HepG2 (cell line): ENCODE data around the gene KNL1. TPM values are rescaled to one million over a fixed set of nuclear protein-coding genes. Genes with fewer than 3 reads are reported as not detected.

Experiments used
- ATAC-seq: fragments of 200-7000 bp; cut with Tn5 transposase; 3 replicates; pipeline ENCODE4 v1.9.1; 2020; ENCODE audit warnings: mild to moderate bottlenecking, moderate library complexity
- BruUV-seq: library from RNA; stranded (reverse); fragments of 400-500 nt; replicated peaks from 2 replicates; lab custom pipeline; 2021; lab: Mats Ljungman, UMichigan
- CTCF ChIA-PET: fragments of 300-600 bp; formaldehyde crosslinking; extraction: SDS; loops from one replicate; lab custom pipeline; 2021; ENCODE audit warnings: low total read pairs, inconsistent platforms, low intra/inter-chr PET ratio; lab: Yijun Ruan, JAX
- POLR2A ChIA-PET: fragments of 350-600 bp; sonication (Branson Sonifier 250); formaldehyde crosslinking; loops from one replicate; lab custom pipeline; 2020; ENCODE audit warnings: antibody characterized with exemption, inconsistent platforms; lab: Yijun Ruan, JAX
- DNase-seq: peaks from one replicate; pipeline ENCODE4 v3.0.0-alpha.2; 2015; ENCODE audit warnings: low spot score
- FAIRE-seq: peaks from 3 replicates; lab custom pipeline; 2011; peaks lifted over from hg19 to GRCh38; lab: Jason Lieb, UNC
- H2AFZ ChIP-seq: one replicate; pipeline ENCODE4 v1.6.1; 2011; ENCODE audit warnings: low read length, inconsistent platforms
- H3K27ac ChIP-seq: fragments of 300-600 bp; 3 replicates; pipeline ENCODE4 v1.8.0; 2011; ENCODE audit warnings: mixed run types, mild to moderate bottlenecking, mixed read lengths, low read length, inconsistent platforms; ENCODE audit not compliant: insufficient read depth; ENCODE audit errors: extremely low read length
- H3K27me3 ChIP-seq, 2 experiments: fragments of 200-600 bp in 1 of 2; 2 replicates in 1 of 2; 3 replicates in 1 of 2; pipeline versions ENCODE4 v1.6.0 to v1.8.0; 2011; ENCODE audit warnings: low read length in 2 of 2, mild to moderate bottlenecking in 2 of 2, moderate library complexity in 2 of 2, inconsistent platforms in 1 of 2; ENCODE audit not compliant: insufficient read depth in 2 of 2, control insufficient read depth in 1 of 2
- H3K36me3 ChIP-seq, 2 experiments: fragments of 200-600 bp in 1 of 2; replicated peaks in 1 of 2; 2 replicates in 1 of 2; 3 replicates in 1 of 2; pipeline versions ENCODE4 v1.5.1 to v1.8.0; 2011; ENCODE audit warnings: low read length in 2 of 2, inconsistent platforms in 1 of 2; ENCODE audit not compliant: insufficient read depth in 2 of 2, control insufficient read depth in 1 of 2
- H3K4me1 ChIP-seq: 2 replicates; pipeline ENCODE4 v1.5.1; 2012; ENCODE audit warnings: low read length, inconsistent platforms; ENCODE audit not compliant: insufficient read depth
- H3K4me2 ChIP-seq: 2 replicates; pipeline ENCODE4 v1.6.0; 2011; ENCODE audit warnings: low read depth, low read length, inconsistent platforms
- H3K4me3 ChIP-seq, 3 experiments: fragments of 200-600 bp in 1 of 3; sonication (generic), shearing (Covaris generic) in 1 of 3; replicated peaks in 1 of 3; 2 replicates each; pipeline ENCODE4 v1.5.1; 2011 to 2016; ENCODE audit warnings: low read length in 3 of 3, inconsistent platforms in 2 of 3, low read depth in 2 of 3, mild to moderate bottlenecking in 2 of 3, control low read depth in 1 of 3, mixed read lengths in 1 of 3; ENCODE audit not compliant: insufficient read depth in 1 of 3
- H3K79me2 ChIP-seq: one replicate; pipeline ENCODE4 v1.6.1; 2011; ENCODE audit warnings: low read length, inconsistent platforms; ENCODE audit not compliant: insufficient read depth
- H3K9ac ChIP-seq: 2 replicates; pipeline ENCODE4 v1.6.0; 2011; ENCODE audit warnings: mild to moderate bottlenecking, low read depth, low read length, inconsistent platforms; ENCODE audit not compliant: insufficient read depth
- H3K9me3 ChIP-seq: 2 replicates; pipeline ENCODE4 v1.5.1; 2012; ENCODE audit warnings: mild to moderate bottlenecking, low read length
- H4K20me1 ChIP-seq: 2 replicates; pipeline ENCODE4 v1.6.0; 2011; ENCODE audit warnings: inconsistent platforms, mild to moderate bottlenecking, low read length, moderate library complexity; ENCODE audit not compliant: insufficient read depth
- CSRNP2 ChIP-seq: sonication (generic); formaldehyde crosslinking; conservative IDR thresholded peaks from 2 replicates; pipeline ENCODE4 v1.8.0; 2022; ENCODE audit warnings: low read depth, missing genetic modification reagents
- GMEB2 ChIP-seq: IDR thresholded peaks from 2 replicates; pipeline ENCODE4 v1.6.1; 2016; ENCODE audit warnings: missing biosample characterization, missing genetic modification reagents, low read depth
- GPN1 ChIP-seq: sonication (generic); formaldehyde crosslinking; IDR thresholded peaks from 2 replicates; pipeline ENCODE4 v1.5.1; 2020; ENCODE audit warnings: missing genetic modification reagents, borderline replicate concordance
- IKZF1 ChIP-seq: fragments of 450-650 bp; IDR thresholded peaks from 2 replicates; pipeline ENCODE4 v1.7.1; 2016
- KDM1A ChIP-seq: IDR thresholded peaks from 2 replicates; pipeline ENCODE4 v1.6.1; 2016; ENCODE audit warnings: missing compliant biosample characterization
- NR2F6 ChIP-seq, 2 experiments: IDR thresholded peaks; 2 replicates each; pipeline ENCODE4 v1.6.1; 2016; ENCODE audit warnings: antibody characterized with exemption in 1 of 2, mild to moderate bottlenecking in 1 of 2
- PLSCR1 ChIP-seq: sonication (generic); formaldehyde crosslinking; IDR thresholded peaks from 2 replicates; pipeline ENCODE4 v1.5.0; 2020; ENCODE audit warnings: missing genetic modification reagents, mild to moderate bottlenecking, borderline replicate concordance
- SP140L ChIP-seq: sonication (generic); formaldehyde crosslinking; IDR thresholded peaks from 2 replicates; pipeline ENCODE4 v1.4.0; 2020; ENCODE audit warnings: missing genetic modification reagents, borderline replicate concordance
- SPEN ChIP-seq: sonication (generic); formaldehyde crosslinking; IDR thresholded peaks from 2 replicates; pipeline ENCODE4 v1.5.1; 2020; ENCODE audit warnings: low read depth, mild to moderate bottlenecking, missing genetic modification reagents
- TFAP4 ChIP-seq: sonication (generic); IDR thresholded peaks from 2 replicates; pipeline ENCODE4 v1.6.1; 2016; ENCODE audit warnings: low read depth, borderline replicate concordance
- THAP11 ChIP-seq: IDR thresholded peaks from 2 replicates; pipeline ENCODE4 v1.6.1; 2016; ENCODE audit warnings: missing biosample characterization, missing genetic modification reagents
- ZBTB7A ChIP-seq: sonication (generic); formaldehyde crosslinking; IDR thresholded peaks from 2 replicates; pipeline ENCODE4 v1.8.0; 2022; ENCODE audit warnings: mild to moderate bottlenecking, missing genetic modification reagents
- ZNF124 ChIP-seq: sonication (generic); formaldehyde crosslinking; IDR thresholded peaks from 2 replicates; pipeline ENCODE4 v1.4.0; 2020; ENCODE audit warnings: missing genetic modification reagents
- ZNF138 ChIP-seq: sonication (generic); formaldehyde crosslinking; IDR thresholded peaks from 2 replicates; pipeline ENCODE4 v1.5.0; 2020; ENCODE audit warnings: mild to moderate bottlenecking, low read depth, missing genetic modification reagents
- ZNF143 ChIP-seq: sonication (generic); formaldehyde crosslinking; IDR thresholded peaks from 2 replicates; pipeline ENCODE4 v1.4.0; 2020; ENCODE audit warnings: missing genetic modification reagents
- ZNF256 ChIP-seq: sonication (generic); formaldehyde crosslinking; conservative IDR thresholded peaks from 2 replicates; pipeline ENCODE4 v1.4.0; 2020; ENCODE audit warnings: missing genetic modification reagents
- ZNF414 ChIP-seq: sonication (generic); formaldehyde crosslinking; IDR thresholded peaks from 2 replicates; pipeline ENCODE4 v1.5.0; 2020; ENCODE audit warnings: missing genetic modification reagents
- ZNF547 ChIP-seq: sonication (generic); formaldehyde crosslinking; IDR thresholded peaks from 2 replicates; pipeline ENCODE4 v1.5.1; 2020; ENCODE audit warnings: mild to moderate bottlenecking, missing genetic modification reagents
- ZNF569 ChIP-seq: sonication (generic); formaldehyde crosslinking; IDR thresholded peaks from 2 replicates; pipeline ENCODE4 v1.5.0; 2020; ENCODE audit warnings: mild to moderate bottlenecking, missing genetic modification reagents, moderate library complexity, borderline replicate concordance
- ZNF652 ChIP-seq: IDR thresholded peaks from 2 replicates; pipeline ENCODE4 v1.6.1; 2016; ENCODE audit warnings: low read depth, borderline replicate concordance
- ZNF891 ChIP-seq: sonication (generic); formaldehyde crosslinking; IDR thresholded peaks from 2 replicates; pipeline ENCODE4 v1.5.0; 2020; ENCODE audit warnings: mild to moderate bottlenecking, missing genetic modification reagents
- WGBS: methylation state at CpG from one replicate; pipeline ENCODE4 v1.1.6; 2017; ENCODE audit warnings: low lambda C conversion rate; 5-methylcytosine and 5-hydroxymethylcytosine counted together
- in situ Hi-C: cut with HindIII; loops from 2 replicates; pipeline ENCODE4 v1.10.0; 2017; ENCODE audit warnings: low pct_unique_long_range_greater_than_20kb; ENCODE audit not compliant: extremely low pct_ligation_motif_present
- intact Hi-C: fragments of 100-400 bp; cut with micrococcal nuclease; formaldehyde crosslinking; loops from one replicate; pipeline ENCODE4 v1.10.0; 2022; ENCODE audit not compliant: unreplicated experiment
- polyA plus RNA-seq, 8 experiments: library from polyadenylated mRNA; depleted of rRNA in 3 of 8; stranded (reverse) in 7 of 8; unstranded in 1 of 8; fragments of >200 nt; fragmentation: Illumina TruSeq in 4 of 8; extraction: Trizol in 4 of 8; gene quantifications; 2 replicates each; pipeline versions ENCODE4 v1.2.1 to v1.2.3, GENCODE V29; 2011 to 2016; ENCODE audit warnings: low read depth in 4 of 8, missing spikeins in 1 of 8, mixed read lengths in 1 of 8; ENCODE audit not compliant: insufficient read depth in 1 of 8
- total RNA-seq, 5 experiments: library from RNA; depleted of rRNA; stranded (reverse); fragments of >200 nt; fragmentation: Illumina TruSeq; extraction: Trizol; gene quantifications; 2 replicates each; pipeline ENCODE4 v1.2.3, GENCODE V29; 2016; ENCODE audit warnings: low read depth in 1 of 5

KNL1 gene
- total and polyA plus RNA-seq, 2 of the 13 experiments (the other 11 are each of a cell fraction or from before 2014, with no cell fraction given), result 8.0 to 21.4 TPM

GRCh38 chr15:40695469-40695890, 101.4 kb downstream of the KNL1 start:
- no peak overlapping the region for H2AFZ ChIP-seq
- no peak for FAIRE-seq
- TF ChIP-seq ZNF256 (CRISPR knock-in tag) (no peak), ZNF138 (CRISPR knock-in tag) (peak; percentile 5; the same call in 1 of the 2 replicates), ZNF143 (CRISPR knock-in tag) (no peak), ZNF547 (CRISPR knock-in tag) (0 out of 2 replicates have a peak, but pooled peaks have one; percentile 8), PLSCR1 (CRISPR knock-in tag) (peak; percentile 25; the same call in 1 of the 2 replicates), CSRNP2 (CRISPR knock-in tag) (no peak), GMEB2 (CRISPR knock-in tag) (no peak), THAP11 (CRISPR knock-in tag) (no peak), GPN1 (CRISPR knock-in tag) (0 out of 2 replicates have a peak, but pooled peaks have one; percentile 29), SP140L (CRISPR knock-in tag) (no peak), KDM1A (CRISPR knock-in tag) (no peak), ZNF569 (CRISPR knock-in tag) (no peak), TFAP4 (peak; percentile 63; the same call in 1 of the 2 replicates), ZNF124 (CRISPR knock-in tag) (no peak), ZNF652 (CRISPR knock-in tag) (no peak), ZNF414 (CRISPR knock-in tag) (no peak), IKZF1 (no peak), NR2F6 (IDR thresholded peaks at IDR 0.05) (no peak), NR2F6 (CRISPR knock-in tag; IDR thresholded peaks at IDR 0.05) (no peak), ZNF891 (CRISPR knock-in tag) (no peak), SPEN (no peak), ZBTB7A (CRISPR knock-in tag) (no peak)

More at GRCh38 chr15:40695469-40695890, 101.4 kb downstream of the KNL1 start:
- ChIA-PET POLR2A (interaction anchor here (1.0 to 2.3 kb wide), 9 partner anchors 11 to 199 kb away, joined by 3 to 17 read pairs (median 6); partner anchors contain the start of genes CCDC32, GCHFR, RPUSD2 and VPS18), CTCF (no interaction called here)
- intact Hi-C loops (loop anchor here (2.0 to 10.0 kb wide), 2 partner anchors 101 to 131 kb away; partner anchors contain the start of genes CCDC32 and KNL1), in situ Hi-C loops (loop anchor here (10.0 kb wide), 1 partner anchor 199 kb away; the partner anchor contains the start of gene VPS18)
- peak overlapping the region; percentile 94 for H3K4me2 ChIP-seq
- peak overlapping the region; percentile 80 to 100 (median 92) for H3K4me3 ChIP-seq
- peaks cover 14% of the 10 kb centered on the region for H3K79me2 ChIP-seq
- H3K4me1 ChIP-seq, result peaks cover 20% of the 10 kb centered on the region
- peaks cover 0 to 5% of the 10 kb centered on the region in 2 experiments; a peak in 1 of 5 replicates for H3K27me3 ChIP-seq
- H3K36me3 ChIP-seq, result peaks cover 0 to 15% of the 10 kb centered on the region in 2 experiments; a peak in 2 of 5 replicates
- peak overlapping the region; percentile 90 for H3K9ac ChIP-seq
- TSS peak; percentile 70 for BruUV-seq
- H3K27ac ChIP-seq, result peak overlapping the region; percentile 97
- WGBS, result 0% methylated on average over 5 of the region's 24 CpGs
- ATAC-seq, result peak; percentile 3
- peak; percentile 4 for DNase-seq
- no peaks in the 10 kb centered on the region for H3K9me3 ChIP-seq
- H4K20me1 ChIP-seq, result no peaks in the 10 kb centered on the region
